GM12878 (cell line): Measurements from ENCODE around the gene KIRREL3. TPM values are rescaled to one million over a fixed set of nuclear protein-coding genes. Genes with fewer than 3 reads are reported as not detected.

Source experiments
- CHD1 ChIP-seq: IDR thresholded peaks from 2 replicates; pipeline ENCODE4 v1.6.1; 2012; ENCODE audit warnings: low read depth, low read length, improper control_type of control experiment
- CUX1 ChIP-seq: IDR thresholded peaks from 2 replicates; pipeline ENCODE4 v1.6.1; 2012; ENCODE audit warnings: improper control_type of control experiment, low read depth, low read length; ENCODE audit not compliant: insufficient replicate concordance
- HSF1 ChIP-seq: fragments of 150-350 bp; IDR thresholded peaks from 2 replicates; pipeline ENCODE4 v1.6.1; 2014; ENCODE audit warnings: mild to moderate bottlenecking, low read depth, low read length
- MTA3 ChIP-seq: IDR thresholded peaks from 2 replicates; pipeline ENCODE4 v1.6.1; 2012; ENCODE audit warnings: low read length, inconsistent platforms, borderline replicate concordance
- NR2F1 ChIP-seq: fragments of 450-650 bp; conservative IDR thresholded peaks from 2 replicates; pipeline ENCODE4 v1.6.1; 2017; ENCODE audit warnings: mild to moderate bottlenecking
- TARDBP ChIP-seq: IDR thresholded peaks from 2 replicates; pipeline ENCODE4 v1.6.1; 2016; ENCODE audit warnings: borderline replicate concordance
- ZBTB33 ChIP-seq: fragments of 450-650 bp; IDR thresholded peaks from 2 replicates; pipeline ENCODE4 v1.6.1; 2017; ENCODE audit warnings: mild to moderate bottlenecking
- polyA plus RNA-seq, 11 experiments: library from polyadenylated mRNA; depleted of rRNA in 4 of 11; unstranded in 6 of 11; stranded (reverse) in 5 of 11; fragments of >200 nt; fragmentation: Nextera tagmentation in 4 of 11; fragmentation: Illumina TruSeq in 1 of 11; extraction: Ambion mirVana in 4 of 11; extraction: Trizol in 1 of 11; gene quantifications; 1 replicate in 1 of 11; 2 replicates in 10 of 11; pipeline versions ENCODE4 v1.2.1 to v1.2.3, GENCODE V29; 2011 to 2016; ENCODE audit warnings: inconsistent platforms in 2 of 11, missing spikeins in 2 of 11, low read depth in 1 of 11
- total RNA-seq, 4 experiments: library from RNA; depleted of rRNA in 3 of 4; stranded (reverse); fragments of >200 nt in 3 of 4; fragmentation: Illumina TruSeq in 1 of 4; extraction: Trizol in 1 of 4; gene quantifications; 2 replicates each; pipeline versions ENCODE4 v1.2.1 to v1.2.3, GENCODE V29; 2013 to 2021

Gene KIRREL3
- total and polyA plus RNA-seq, 10 of the 15 experiments (the other 5 are each of a cell fraction or from before 2014, with no cell fraction given), result under 0.01 TPM; not detected in 9

GRCh38 chr11:126545057-126545555 lies 455.5 kb downstream of the KIRREL3 start (continued):
- TF ChIP-seq NR2F1 (no peak), CUX1 (no peak), CHD1 (no peak), ZBTB33 (no peak), MTA3 (no peak), HSF1 (no peak), TARDBP (no peak)
